ENCODE measurements around the gene DDIT4.
"Not testable (repeated sequence)": the region's sequence is repeated elsewhere in the genome, so short reads cannot be mapped to it uniquely, and the experiment has no call there.

Gene DDIT4

DNA sequence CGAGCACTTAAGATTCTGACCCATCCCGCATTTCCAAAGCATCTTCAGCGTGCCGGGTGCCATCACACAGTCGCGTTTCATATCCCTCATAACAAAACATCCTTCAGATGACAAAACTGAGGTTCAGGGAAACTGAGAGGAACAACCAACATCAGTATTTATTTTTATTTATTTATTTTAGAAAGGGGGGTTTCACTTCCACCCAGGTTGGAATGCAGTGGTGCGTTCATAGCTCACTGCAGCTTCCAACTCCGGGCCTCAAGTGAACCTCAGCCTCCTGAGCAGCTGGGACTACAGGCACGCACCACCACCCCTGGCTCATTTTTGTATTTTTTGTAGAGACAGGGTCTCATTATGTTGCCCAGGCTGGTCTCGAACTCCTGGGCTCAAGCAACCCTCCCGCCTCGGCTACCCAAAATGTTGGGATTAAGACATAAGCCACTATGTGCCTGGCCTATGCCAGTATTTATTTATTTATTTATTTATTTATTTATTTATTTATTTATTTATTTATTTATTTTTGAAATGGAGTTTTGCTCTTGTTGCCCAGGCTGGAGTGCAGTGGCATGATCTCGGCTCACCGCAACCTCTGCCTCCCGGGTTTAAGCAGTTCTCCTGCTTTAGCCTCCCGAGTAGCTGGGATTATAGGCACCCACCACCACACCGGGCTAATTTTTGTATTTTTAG, 24.4 kb upstream of the DDIT4 start:
- not testable (repeated sequence) for DNase-seq (ENCODE audit: low spot score)

- no peak for DNase-seq (ENCODE audit: low spot score)
These were observed 23.1 kb upstream of the DDIT4 start for GRCh38 chr10:72250666-72251065.

DNA sequence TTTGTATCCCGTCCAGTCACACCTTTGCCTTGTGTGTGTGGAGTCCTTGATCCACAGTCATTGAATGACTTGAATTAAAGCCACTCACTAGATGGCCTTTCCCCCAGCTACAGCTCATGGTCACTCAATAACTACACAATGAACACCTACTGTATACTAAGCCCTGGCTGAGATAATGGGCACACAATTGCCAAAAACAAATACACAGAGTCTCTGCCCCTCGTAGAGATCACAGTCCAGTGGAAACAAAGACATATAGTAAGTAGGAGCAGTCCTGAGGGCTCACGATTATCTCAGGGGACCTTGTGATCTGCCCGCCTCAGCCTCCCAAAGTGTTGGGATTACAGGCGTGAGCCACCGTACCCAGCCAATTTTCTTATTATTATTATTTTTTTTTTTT, 22.1 kb upstream of the DDIT4 start:
- no peak for DNase-seq (ENCODE audit: low spot score)

GRCh38 chr10:72252972-72253371, 20.8 kb upstream of the DDIT4 start:
- no peak for DNase-seq (ENCODE audit: low spot score)

- no peak for DNase-seq (ENCODE audit: low spot score)
These were observed 20.1 kb upstream of the DDIT4 start for GRCh38 chr10:72253578-72253977.

- no peak for DNase-seq (ENCODE audit: low spot score)
These were observed 18.7 kb upstream of the DDIT4 start for GRCh38 chr10:72254813-72255568.

GRCh38 chr10:72255977-72256729, 17.6 kb upstream of the DDIT4 start:
- no peak for DNase-seq (ENCODE audit: low spot score)

GRCh38 chr10:72257051-72257892, 16.5 kb upstream of the DDIT4 start:
- DNase-seq (ENCODE audit: low spot score) = no peak

DNA sequence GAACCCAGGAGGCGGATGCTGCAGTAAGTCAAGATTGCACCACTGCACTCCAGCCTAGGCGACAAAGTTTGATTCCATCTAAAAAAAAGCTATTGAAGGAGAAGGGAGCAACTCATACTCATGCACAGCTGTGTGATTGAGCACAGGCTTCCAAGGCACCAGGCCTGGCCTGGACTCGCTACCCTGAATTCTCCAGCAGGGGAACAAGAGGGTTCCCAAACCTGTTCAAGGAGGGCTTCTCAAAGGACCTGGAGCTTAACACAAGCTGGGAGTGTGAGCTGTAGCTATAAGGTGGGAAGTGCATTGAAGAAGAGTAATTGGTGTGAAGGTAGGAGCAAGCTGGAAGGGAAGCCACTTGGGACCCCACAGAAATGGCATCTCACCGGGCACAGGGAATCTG, 15.1 kb upstream of the DDIT4 start:
- DNase-seq (ENCODE audit: low spot score) = no peak

DNA sequence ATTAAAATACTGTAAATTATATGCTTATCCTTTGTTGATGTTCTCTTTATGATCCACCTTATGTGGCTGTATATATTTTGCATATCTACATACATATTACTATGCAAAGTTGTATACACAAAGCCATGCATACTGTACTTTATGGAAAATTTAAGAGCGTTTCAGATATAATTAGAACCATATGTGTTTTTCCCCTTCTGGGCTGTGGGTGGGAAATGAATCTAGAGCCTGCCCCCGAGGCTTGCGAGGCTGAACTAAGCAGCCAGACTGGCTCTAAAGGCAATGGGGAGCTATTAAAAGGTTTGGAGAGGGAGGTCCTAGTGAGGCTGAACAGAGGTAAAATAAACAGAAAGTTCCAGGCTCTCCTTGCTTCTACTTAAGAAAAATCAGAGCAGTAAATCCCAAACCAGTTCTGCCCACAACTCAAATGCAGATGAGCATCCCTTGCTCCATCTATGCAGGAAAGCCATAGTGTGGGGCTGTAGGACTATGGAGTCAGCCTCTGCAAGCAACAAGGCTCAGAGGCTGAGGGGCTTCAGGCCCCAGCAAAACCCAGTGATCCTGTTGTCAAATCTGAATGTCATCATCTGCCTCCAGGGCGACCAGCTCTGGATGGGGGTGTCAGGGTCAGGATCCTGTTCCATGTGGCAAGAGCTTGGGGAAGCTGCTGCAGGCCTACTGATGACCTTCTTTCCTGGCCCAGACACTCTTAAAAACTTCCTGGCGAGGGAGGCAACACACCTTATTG, 14.1 kb upstream of the DDIT4 start:
- no peak for DNase-seq (ENCODE audit: low spot score)

DNA sequence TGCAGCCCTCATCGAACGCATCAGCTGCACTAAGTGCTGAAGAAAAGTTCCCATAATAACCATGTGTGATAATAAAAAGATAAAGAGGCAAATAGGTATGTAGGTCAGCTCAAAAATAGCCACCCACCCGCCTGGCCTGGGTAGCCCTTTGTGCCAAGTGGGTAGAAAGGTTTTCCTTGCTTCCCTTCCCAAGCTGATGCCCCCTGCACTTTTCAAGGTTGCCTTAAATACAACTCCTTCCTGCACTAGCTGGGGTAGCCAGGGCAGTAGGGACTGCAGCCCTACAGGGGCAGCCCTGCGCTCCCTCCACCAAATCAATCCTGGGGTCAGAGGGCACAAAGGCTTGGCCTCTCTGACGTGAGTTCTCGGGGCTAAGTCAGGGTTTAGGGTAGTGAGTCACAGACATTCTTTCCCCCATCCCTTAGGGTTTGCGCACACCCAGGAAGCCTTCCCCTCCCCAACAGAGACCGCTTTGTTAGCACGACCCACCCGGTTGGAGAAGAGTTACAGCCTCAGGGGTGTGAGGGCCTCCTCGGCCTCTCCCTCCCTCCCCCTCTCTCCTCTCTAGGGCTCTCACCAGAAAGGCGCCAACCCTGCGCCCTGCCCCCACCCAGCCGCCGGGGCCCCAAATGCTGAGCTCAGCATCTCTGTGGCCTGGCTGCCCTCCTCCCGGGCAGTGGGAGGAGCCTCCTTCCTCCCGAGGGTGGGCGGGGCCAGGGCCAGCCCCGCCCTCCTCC, 13.3 kb upstream of the DDIT4 start:
- peak; percentile 75 for DNase-seq (ENCODE audit: low spot score)

- no peak for DNase-seq (ENCODE audit: low spot score)
These were observed 12.5 kb upstream of the DDIT4 start for GRCh38 chr10:72260976-72261783.

- no peak for DNase-seq (ENCODE audit: low spot score)
These were observed 11.8 kb upstream of the DDIT4 start for GRCh38 chr10:72261784-72262404.

- DNase-seq (ENCODE audit: low spot score) = no peak
These were observed 10.0 kb upstream of the DDIT4 start for GRCh38 chr10:72263613-72264241.

GRCh38 chr10:72264536-72264935, 9.2 kb upstream of the DDIT4 start:
- no peak for DNase-seq (ENCODE audit: low spot score)

DNA sequence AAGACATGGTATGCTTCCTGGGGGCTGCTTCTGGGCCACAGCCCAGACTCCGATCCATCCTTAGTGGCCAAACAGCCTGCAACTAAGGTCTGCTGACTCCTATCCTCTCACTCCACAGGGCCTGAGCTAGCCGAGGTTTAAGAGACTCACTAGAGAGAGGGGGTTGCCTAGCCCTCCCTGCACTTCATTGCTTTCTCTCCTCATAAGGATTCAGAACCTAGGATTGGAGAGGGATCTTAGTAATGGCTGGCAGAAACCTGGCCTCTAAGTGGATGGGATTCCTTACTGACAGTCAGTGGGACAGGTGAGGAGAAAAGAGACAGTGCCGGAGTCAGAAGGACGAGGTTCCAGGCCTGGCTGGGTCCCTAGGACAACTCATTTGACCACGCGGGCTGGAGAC, 8.2 kb upstream of the DDIT4 start:
- no peak for DNase-seq (ENCODE audit: low spot score)

DNA sequence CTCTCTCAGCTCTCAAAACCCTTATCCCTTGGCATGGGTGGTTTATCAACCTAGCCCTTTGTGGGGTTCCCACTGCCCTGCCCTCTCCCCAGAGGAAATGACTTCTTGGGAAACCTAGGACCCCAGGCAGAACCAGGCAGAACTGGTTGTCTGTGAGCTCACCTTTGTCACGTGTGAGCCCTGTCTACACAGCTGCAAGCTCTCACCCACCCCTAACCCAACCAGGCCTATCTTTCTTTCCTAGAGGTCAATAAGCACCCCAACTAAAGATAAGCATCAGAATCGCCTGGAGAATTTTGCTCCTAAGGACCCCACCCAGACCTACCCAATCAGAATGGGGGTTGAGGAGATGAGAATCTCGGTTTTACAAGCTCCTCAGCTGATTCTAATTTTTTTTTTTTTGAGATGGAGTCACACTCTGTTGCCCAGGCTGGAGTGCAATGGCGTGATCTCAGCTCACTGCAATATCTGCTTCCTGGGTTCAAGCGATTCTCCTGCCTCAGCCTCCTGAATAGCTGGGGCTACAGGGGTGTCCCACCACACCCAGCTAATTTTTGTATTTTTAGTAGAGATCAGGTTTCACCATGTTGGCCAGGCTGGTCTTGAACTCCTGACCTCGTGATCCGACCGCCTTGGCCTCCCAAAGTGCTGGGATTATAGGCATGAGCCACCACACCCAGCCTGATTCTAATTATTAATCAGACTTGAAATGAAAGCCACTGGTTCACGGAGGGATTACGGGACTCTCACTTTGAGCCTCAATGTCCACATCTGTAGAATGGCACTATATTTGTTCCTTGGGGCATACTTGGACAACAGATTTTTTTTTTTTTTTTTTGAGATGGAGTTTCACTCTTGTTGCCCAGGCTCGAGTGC, 7.5 kb upstream of the DDIT4 start:
- no peak for DNase-seq (ENCODE audit: low spot score)

DNA sequence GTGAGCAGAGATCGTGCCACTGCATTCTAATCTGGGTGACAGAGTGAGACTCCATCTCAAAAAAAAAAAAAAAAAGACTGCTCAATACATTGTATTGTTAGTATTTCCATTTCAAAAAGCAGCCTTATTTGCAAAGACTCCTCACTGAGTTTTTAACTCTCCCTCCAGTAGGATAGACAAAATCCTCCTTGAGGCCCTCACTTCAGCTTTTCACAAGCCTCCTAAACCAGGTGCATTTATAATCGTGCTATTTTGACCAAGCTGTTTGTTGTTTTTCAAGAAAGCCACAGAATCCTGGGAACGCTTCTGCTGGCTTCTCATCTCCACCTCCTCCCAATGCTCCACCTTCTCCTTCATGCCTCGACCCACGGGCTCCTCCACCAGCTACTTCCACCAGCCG, 6.3 kb upstream of the DDIT4 start:
- DNase-seq (ENCODE audit: low spot score) = no peak

Data from hematopoietic multipotent progenitor cell treated with erythropoietin and hydrocortisone succinate and interleukin-3 and kit ligand, for 15 days (in vitro differentiated cells).